OCI-LY1 (cell line): ENCODE measurements around the gene LHX2.

Experiments
- H2AFZ ChIP-seq: fragments of 200-600 bp; sonication (generic), shearing (Covaris generic); 2 replicates; pipeline ENCODE4 v1.6.0; 2014; ENCODE audit warnings: antibody characterized with exemption, mild to moderate bottlenecking, low read length
- H3F3A ChIP-seq: fragments of 200-600 bp; sonication (generic), shearing (Covaris generic); 2 replicates; pipeline ENCODE4 v1.6.0; 2014; ENCODE audit warnings: mild to moderate bottlenecking, antibody characterized with exemption, low read length, moderate library complexity; ENCODE audit not compliant: insufficient read depth
- H3K27ac ChIP-seq: fragments of 200-600 bp; sonication (generic); 2 replicates; pipeline ENCODE4 v1.5.1; 2014; ENCODE audit warnings: low read length, mixed run types, mild to moderate bottlenecking, low read depth; ENCODE audit not compliant: poor library complexity, severe bottlenecking
- H3K27me3 ChIP-seq: fragments of 200-600 bp; sonication (generic); 2 replicates; pipeline ENCODE4 v1.6.0; 2014; ENCODE audit warnings: antibody characterized with exemption, mild to moderate bottlenecking, low read length, moderate library complexity; ENCODE audit not compliant: insufficient read depth
- H3K36me3 ChIP-seq: fragments of 200-600 bp; sonication (generic); 2 replicates; pipeline ENCODE4 v1.6.1; 2014; ENCODE audit warnings: mild to moderate bottlenecking, antibody characterized with exemption, low read length, moderate library complexity, mixed read lengths; ENCODE audit not compliant: insufficient read depth
- H3K4me1 ChIP-seq: fragments of 200-600 bp; sonication (generic); 2 replicates; pipeline ENCODE4 v1.5.1; 2014; ENCODE audit warnings: mild to moderate bottlenecking, low read length, moderate library complexity; ENCODE audit not compliant: insufficient read depth, severe bottlenecking
- H3K4me2 ChIP-seq: fragments of 200-600 bp; sonication (generic), shearing (Covaris generic); 2 replicates; pipeline ENCODE4 v1.6.1; 2014; ENCODE audit warnings: low read length
- H3K4me3 ChIP-seq: fragments of 200-600 bp; sonication (generic); 2 replicates; pipeline ENCODE4 v1.5.1; 2014; ENCODE audit warnings: low read length, low read depth, mild to moderate bottlenecking, mixed read lengths; ENCODE audit not compliant: poor library complexity, severe bottlenecking
- H3K79me2 ChIP-seq: fragments of 200-600 bp; shearing (Covaris generic); 2 replicates; pipeline ENCODE4 v1.6.1; 2016; ENCODE audit warnings: mixed run types, low read length, mixed read lengths; ENCODE audit not compliant: insufficient read depth
- H3K9ac ChIP-seq: fragments of 200-600 bp; sonication (generic), shearing (Covaris generic); 2 replicates; pipeline ENCODE4 v1.6.1; 2014; ENCODE audit warnings: mild to moderate bottlenecking, low read length, mixed read lengths
- H3K9me2 ChIP-seq: fragments of 200-600 bp; sonication (generic), shearing (Covaris generic); 2 replicates; pipeline ENCODE4 v1.6.1; 2014; ENCODE audit warnings: low read depth, mild to moderate bottlenecking, low read length, mixed read lengths
- H3K9me3 ChIP-seq: fragments of 200-600 bp; shearing (Covaris generic); 2 replicates; pipeline ENCODE4 v1.6.1; 2014; ENCODE audit warnings: low read length, mixed read lengths
- H4K20me1 ChIP-seq: fragments of 200-600 bp; sonication (generic), shearing (Covaris generic); 2 replicates; pipeline ENCODE4 v1.6.0; 2016; ENCODE audit warnings: mild to moderate bottlenecking, low read length; ENCODE audit not compliant: insufficient read depth
- CTCF ChIP-seq: fragments of 200-600 bp; sonication (generic), shearing (Covaris generic); IDR thresholded peaks from 2 replicates; pipeline ENCODE4 v1.5.1; 2017; ENCODE audit warnings: mild to moderate bottlenecking, antibody characterized with exemption, low read length, moderate library complexity, mixed read lengths
- EZH2 ChIP-seq: fragments of 200-600 bp; sonication (generic), shearing (Covaris generic); IDR thresholded peaks from 2 replicates; pipeline ENCODE4 v1.8.0; 2017; ENCODE audit warnings: borderline replicate concordance, mixed run types, mild to moderate bottlenecking, antibody characterized with exemption, low read length, moderate library complexity, mixed read lengths

Gene LHX2

GRCh38 chr9:124038239-124038638 is 26.7 kb downstream of the LHX2 start:
- H3K4me1 ChIP-seq: peaks cover 7% of the 10 kb centered on the region
- H4K20me1 ChIP-seq: no peaks in the 10 kb centered on the region
- H3K4me2 ChIP-seq: no peak overlapping the region
- no peaks in the 10 kb centered on the region; the same call in 1 of the 2 replicates for H3K27me3 ChIP-seq
- H3K36me3 ChIP-seq: no peaks in the 10 kb centered on the region
- TF ChIP-seq CTCF (no peak), EZH2 (no peak)
- no peak overlapping the region for H3K4me3 ChIP-seq
- no peak overlapping the region for H2AFZ ChIP-seq
- no peaks in the 10 kb centered on the region for H3K9me3 ChIP-seq
- H3K9ac ChIP-seq: no peak overlapping the region
- no peaks in the 10 kb centered on the region for H3K9me2 ChIP-seq
- H3F3A ChIP-seq: no peaks in the 10 kb centered on the region
- H3K79me2 ChIP-seq: no peaks in the 10 kb centered on the region
- H3K27ac ChIP-seq: no peak overlapping the region

GRCh38 chr9:124038790-124039633 is 27.4 kb downstream of the LHX2 start:
- Histone ChIP-seq H4K20me1 (no peaks in the 10 kb centered on the region), H3K4me3 (no peak overlapping the region), H3K27me3 (no peaks in the 10 kb centered on the region; the same call in 1 of the 2 replicates), H3K9ac (no peak overlapping the region), H3K79me2 (no peaks in the 10 kb centered on the region), H3K36me3 (no peaks in the 10 kb centered on the region), H3F3A (no peaks in the 10 kb centered on the region), H3K9me2 (no peaks in the 10 kb centered on the region), H2AFZ (no peak overlapping the region), H3K9me3 (no peaks in the 10 kb centered on the region), H3K4me1 (peaks cover 7% of the 10 kb centered on the region), H3K27ac (no peak overlapping the region), H3K4me2 (no peak overlapping the region)
- TF ChIP-seq CTCF (no peak), EZH2 (no peak)

GRCh38 chr9:124040186-124040931 is 28.8 kb downstream of the LHX2 start:
- Histone ChIP-seq H2AFZ (no peak overlapping the region), H3F3A (no peaks in the 10 kb centered on the region), H3K4me1 (peaks cover 7% of the 10 kb centered on the region), H4K20me1 (no peaks in the 10 kb centered on the region), H3K27ac (no peak overlapping the region), H3K9ac (no peak overlapping the region), H3K4me3 (peak overlapping the region; percentile 54), H3K9me3 (no peaks in the 10 kb centered on the region), H3K9me2 (no peaks in the 10 kb centered on the region), H3K4me2 (peak overlapping the region; percentile 62), H3K36me3 (no peaks in the 10 kb centered on the region), H3K27me3 (no peaks in the 10 kb centered on the region; the same call in 1 of the 2 replicates), H3K79me2 (no peaks in the 10 kb centered on the region)
- no peak for TF ChIP-seq EZH2
- TF ChIP-seq CTCF: no peak
